WTC11 (cell line): Measurements from ENCODE around the gene FAM20C. TPM values are rescaled to one million over a fixed set of nuclear protein-coding genes. Genes with fewer than 3 reads are reported as not detected.

Experiments used
- ATAC-seq: fragments of 200-7000 bp; cut with Tn5 transposase; 2 replicates; pipeline ENCODE4 v1.10.0; 2021; ENCODE audit warnings: mild to moderate bottlenecking, moderate library complexity
- CTCF ChIA-PET: fragments of 300-600 bp; sonication (Branson Sonifier 250); formaldehyde crosslinking; loops from one replicate; lab custom pipeline; 2021; ENCODE audit warnings: antibody characterized with exemption; lab: Charles Lee
- POLR2A ChIA-PET: fragments of 350-600 bp; sonication (Branson Sonifier 250); formaldehyde crosslinking; loops from one replicate; lab custom pipeline; 2021; ENCODE audit warnings: antibody characterized with exemption; lab: Charles Lee
- DNase-seq: peaks from one replicate; pipeline ENCODE4 v3.0.0; 2021; ENCODE audit warnings: low spot score
- H3K27ac Mint-ChIP-seq: 2 replicates; pipeline ENCODE4 v1.8.0; 2021; ENCODE audit warnings: mixed read lengths
- H3K27me3 Mint-ChIP-seq: 2 replicates; pipeline ENCODE4 v1.8.0; 2021; ENCODE audit warnings: low read depth, mild to moderate bottlenecking, moderate library complexity, mixed read lengths
- H3K36me3 Mint-ChIP-seq: 2 replicates; pipeline ENCODE4 v1.8.0; 2021; ENCODE audit warnings: mixed read lengths
- H3K4me1 Mint-ChIP-seq: 2 replicates; pipeline ENCODE4 v1.8.0; 2022; ENCODE audit warnings: mixed read lengths
- H3K4me3 Mint-ChIP-seq: 2 replicates; pipeline ENCODE4 v1.8.0; 2021; ENCODE audit warnings: mild to moderate bottlenecking, moderate library complexity, mixed read lengths
- H3K9me3 Mint-ChIP-seq: 2 replicates; pipeline ENCODE4 v1.8.0; 2021; ENCODE audit warnings: mixed read lengths
- ARID4B ChIP-seq: sonication (generic); formaldehyde crosslinking; IDR thresholded peaks from 2 replicates; pipeline ENCODE4 v1.8.0; 2023; ENCODE audit warnings: missing genetic modification reagents, mild to moderate bottlenecking, borderline replicate concordance
- ATF3 ChIP-seq: sonication (generic); formaldehyde crosslinking; conservative IDR thresholded peaks from 2 replicates; pipeline ENCODE4 v1.8.1; 2022; ENCODE audit warnings: mild to moderate bottlenecking, missing genetic modification reagents
- CREM ChIP-seq: sonication (generic); formaldehyde crosslinking; IDR thresholded peaks from 2 replicates; pipeline ENCODE4 v1.8.1; 2022; ENCODE audit warnings: mild to moderate bottlenecking, missing genetic modification reagents, moderate library complexity
- CTCF ChIP-seq: fragments of 200-600 bp; IDR thresholded peaks from 2 replicates; pipeline ENCODE4 v1.8.0; 2022; ENCODE audit warnings: antibody characterized with exemption
- ETV6 ChIP-seq: sonication (generic); formaldehyde crosslinking; IDR thresholded peaks from 2 replicates; pipeline ENCODE4 v1.8.1; 2022; ENCODE audit warnings: mild to moderate bottlenecking, missing genetic modification reagents
- GABPB1 ChIP-seq: sonication (generic); formaldehyde crosslinking; IDR thresholded peaks from 2 replicates; pipeline ENCODE4 v1.8.1; 2023; ENCODE audit warnings: mild to moderate bottlenecking, missing genetic modification reagents
- JUN ChIP-seq: sonication (generic); formaldehyde crosslinking; IDR thresholded peaks from 2 replicates; pipeline ENCODE4 v1.8.0; 2023; ENCODE audit warnings: mild to moderate bottlenecking, missing genetic modification reagents
- NR1H2 ChIP-seq: sonication (generic); formaldehyde crosslinking; IDR thresholded peaks from 2 replicates; pipeline ENCODE4 v1.9.0; 2021; ENCODE audit warnings: mild to moderate bottlenecking, moderate library complexity, missing genetic modification reagents
- NR3C1 ChIP-seq: sonication (generic); formaldehyde crosslinking; conservative IDR thresholded peaks from 2 replicates; pipeline ENCODE4 v1.8.1; 2023; ENCODE audit warnings: low read depth, mild to moderate bottlenecking, missing genetic modification reagents
- OVOL2 ChIP-seq: fragments of 250-450 bp; sonication (Bioruptor Pico); IDR thresholded peaks from 2 replicates; pipeline ENCODE4 v1.9.0; 2021; ENCODE audit warnings: mild to moderate bottlenecking, borderline replicate concordance
- TEAD4 ChIP-seq: sonication (generic); formaldehyde crosslinking; IDR thresholded peaks from 2 replicates; pipeline ENCODE4 v1.8.0; 2022; ENCODE audit warnings: mild to moderate bottlenecking, missing genetic modification reagents
- TP53 ChIP-seq: sonication (generic); formaldehyde crosslinking; IDR thresholded peaks from 2 replicates; pipeline ENCODE4 v1.8.1; 2023; ENCODE audit warnings: mild to moderate bottlenecking, missing genetic modification reagents
- ZNF121 ChIP-seq: sonication (generic); formaldehyde crosslinking; IDR thresholded peaks from 2 replicates; pipeline ENCODE4 v1.8.0; 2023; ENCODE audit warnings: missing genetic modification reagents
- ZNF263 ChIP-seq: sonication (generic); formaldehyde crosslinking; IDR thresholded peaks from 2 replicates; pipeline ENCODE4 v1.8.1; 2022; ENCODE audit warnings: low read depth, mild to moderate bottlenecking, moderate library complexity, missing genetic modification reagents
- ZNF425 ChIP-seq: fragments of 250-450 bp; sonication (Bioruptor Pico); conservative IDR thresholded peaks from 2 replicates; pipeline ENCODE4 v1.9.0; 2021; ENCODE audit warnings: mild to moderate bottlenecking
- total RNA-seq: library from RNA; stranded (reverse); gene quantifications from 3 replicates; pipeline ENCODE4 v1.2.3, GENCODE V29; 2021
- TF ChIP-seq, protein P1 (sequence below): fragments of 250-450 bp; sonication (Bioruptor Pico); IDR thresholded peaks from 2 replicates; pipeline ENCODE4 v1.9.0; 2021; ENCODE audit warnings: mild to moderate bottlenecking

Gene FAM20C
- total RNA-seq, 1 experiment from 2014 or later: 64.9 TPM

DNA sequence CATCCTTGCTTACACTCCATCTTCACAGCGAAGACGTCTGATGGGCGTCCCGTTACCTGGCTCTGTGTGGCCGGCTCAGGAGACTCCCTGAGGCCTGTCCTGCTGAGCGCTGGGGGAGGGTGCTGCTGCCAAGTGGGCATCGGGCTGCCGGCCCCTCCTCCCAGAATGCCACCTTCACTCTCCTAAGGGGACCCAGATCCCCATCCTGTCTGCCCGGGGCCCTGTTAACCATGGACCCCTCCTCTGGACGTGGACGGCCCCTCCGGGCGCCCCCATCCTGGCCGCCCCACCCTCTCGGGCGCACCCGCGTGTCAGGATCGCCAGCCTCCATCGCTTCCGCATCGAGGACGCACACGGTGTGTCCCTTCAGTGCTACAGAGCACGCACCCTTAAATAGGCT, 90.2 kb downstream of the FAM20C start (continued):
- TF ChIP-seq ARID4B (CRISPR knock-in tag): no peak
- no peak for TF ChIP-seq TEAD4 (CRISPR knock-in tag)
- TF ChIP-seq ZNF263: no peak
- TF ChIP-seq NR3C1 (CRISPR knock-in tag): no peak
- no peak for TF ChIP-seq ZNF121 (CRISPR knock-in tag)
- no peak for TF ChIP-seq GABPB1
- no peak for TF ChIP-seq CREM (CRISPR knock-in tag)
- TF ChIP-seq JUN (CRISPR knock-in tag): no peak

- no peak overlapping the region for H3K27ac Mint-ChIP-seq
- H3K4me1 Mint-ChIP-seq: no peaks in the 10 kb centered on the region
- POLR2A ChIA-PET: no interaction called here
- ATAC-seq (no peak), DNase-seq (no peak)
- H3K9me3 Mint-ChIP-seq: peaks cover 7% of the 10 kb centered on the region; the same call in 1 of the 2 replicates
- TF ChIP-seq, protein P1, sequence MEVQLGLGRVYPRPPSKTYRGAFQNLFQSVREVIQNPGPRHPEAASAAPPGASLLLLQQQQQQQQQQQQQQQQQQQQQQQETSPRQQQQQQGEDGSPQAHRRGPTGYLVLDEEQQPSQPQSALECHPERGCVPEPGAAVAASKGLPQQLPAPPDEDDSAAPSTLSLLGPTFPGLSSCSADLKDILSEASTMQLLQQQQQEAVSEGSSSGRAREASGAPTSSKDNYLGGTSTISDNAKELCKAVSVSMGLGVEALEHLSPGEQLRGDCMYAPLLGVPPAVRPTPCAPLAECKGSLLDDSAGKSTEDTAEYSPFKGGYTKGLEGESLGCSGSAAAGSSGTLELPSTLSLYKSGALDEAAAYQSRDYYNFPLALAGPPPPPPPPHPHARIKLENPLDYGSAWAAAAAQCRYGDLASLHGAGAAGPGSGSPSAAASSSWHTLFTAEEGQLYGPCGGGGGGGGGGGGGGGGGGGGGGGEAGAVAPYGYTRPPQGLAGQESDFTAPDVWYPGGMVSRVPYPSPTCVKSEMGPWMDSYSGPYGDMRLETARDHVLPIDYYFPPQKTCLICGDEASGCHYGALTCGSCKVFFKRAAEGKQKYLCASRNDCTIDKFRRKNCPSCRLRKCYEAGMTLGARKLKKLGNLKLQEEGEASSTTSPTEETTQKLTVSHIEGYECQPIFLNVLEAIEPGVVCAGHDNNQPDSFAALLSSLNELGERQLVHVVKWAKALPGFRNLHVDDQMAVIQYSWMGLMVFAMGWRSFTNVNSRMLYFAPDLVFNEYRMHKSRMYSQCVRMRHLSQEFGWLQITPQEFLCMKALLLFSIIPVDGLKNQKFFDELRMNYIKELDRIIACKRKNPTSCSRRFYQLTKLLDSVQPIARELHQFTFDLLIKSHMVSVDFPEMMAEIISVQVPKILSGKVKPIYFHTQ (CRISPR knock-in tag): no peak
- TF ChIP-seq OVOL2 (CRISPR knock-in tag): no peak
- TF ChIP-seq ZNF425 (CRISPR knock-in tag): no peak
- TF ChIP-seq ETV6 (CRISPR knock-in tag): no peak
- TF ChIP-seq TP53 (CRISPR knock-in tag): no peak
- no peak for TF ChIP-seq CTCF
- no peak for TF ChIP-seq NR1H2 (CRISPR knock-in tag)
- no peak for TF ChIP-seq ATF3 (CRISPR knock-in tag)
- CTCF ChIA-PET: no interaction called here
- H3K27me3 Mint-ChIP-seq: peaks cover 31% of the 10 kb centered on the region
- 0 out of 2 replicates have a peak, but pooled peaks cover 5% of the 10 kb centered on the region for H3K36me3 Mint-ChIP-seq
- H3K4me3 Mint-ChIP-seq: no peak overlapping the region
Observed at GRCh38 chr7:284762-285722, 92.7 kb downstream of the FAM20C start.
